H9 (cell line): ENCODE results near the gene SCAMP3. TPM values are rescaled to one million over a fixed set of nuclear protein-coding genes. Genes with fewer than 3 reads are reported as not detected.

Experiments used
- DNase-seq: peaks from one replicate; pipeline ENCODE4 v3.0.0-alpha.2; 2017
- H2AFZ ChIP-seq: one replicate; pipeline ENCODE4 v1.6.1; 2013; ENCODE audit warnings: mild to moderate bottlenecking, low read length, control low read depth, moderate library complexity
- H2AK5ac ChIP-seq: 2 replicates; pipeline ENCODE4 v1.6.1; 2013; ENCODE audit warnings: low read length, control low read depth, mixed read lengths; ENCODE audit not compliant: insufficient read length
- H2BK120ac ChIP-seq: one replicate; pipeline ENCODE4 v1.6.1; 2013; ENCODE audit warnings: low read depth, mild to moderate bottlenecking, low read length, control low read depth, inconsistent platforms; ENCODE audit not compliant: poor library complexity, severe bottlenecking
- H2BK12ac ChIP-seq: 2 replicates; pipeline ENCODE4 v1.6.1; 2013; ENCODE audit warnings: low read length, control low read depth, mixed read lengths, low read depth; ENCODE audit not compliant: insufficient read length
- H2BK15ac ChIP-seq: 2 replicates; pipeline ENCODE4 v1.6.1; 2013; ENCODE audit warnings: low read depth, low read length, control low read depth
- H2BK20ac ChIP-seq: one replicate; pipeline ENCODE4 v1.6.1; 2013; ENCODE audit warnings: low read depth, mild to moderate bottlenecking, low read length, control low read depth, inconsistent platforms; ENCODE audit not compliant: poor library complexity, severe bottlenecking
- H2BK5ac ChIP-seq: 2 replicates; pipeline ENCODE4 v1.6.1; 2013; ENCODE audit warnings: low read length, control low read depth, mixed read lengths; ENCODE audit not compliant: insufficient read length
- H3K14ac ChIP-seq: 2 replicates; pipeline ENCODE4 v1.6.1; 2013; ENCODE audit warnings: low read length, control low read depth; ENCODE audit not compliant: insufficient read depth
- H3K18ac ChIP-seq: 2 replicates; pipeline ENCODE4 v1.6.1; 2013; ENCODE audit warnings: low read depth, mild to moderate bottlenecking, mixed read lengths, low read length, control low read depth; ENCODE audit not compliant: insufficient read length
- H3K23ac ChIP-seq: 2 replicates; pipeline ENCODE4 v1.6.1; 2013; ENCODE audit warnings: low read length, control low read depth, mixed read lengths, low read depth; ENCODE audit not compliant: insufficient read length
- H3K23me2 ChIP-seq: 2 replicates; pipeline ENCODE4 v1.6.1; 2013; ENCODE audit warnings: low read depth, mild to moderate bottlenecking, mixed read lengths, low read length, control low read depth; ENCODE audit not compliant: insufficient read length, poor library complexity, severe bottlenecking
- H3K27ac ChIP-seq: 2 replicates; pipeline ENCODE4 v1.5.1; 2013; ENCODE audit warnings: low read length, control low read depth, mixed read lengths, low read depth; ENCODE audit not compliant: insufficient read length
- H3K27me3 ChIP-seq: 2 replicates; pipeline ENCODE4 v1.6.1; 2013; ENCODE audit warnings: low read length, control low read depth, inconsistent platforms; ENCODE audit not compliant: insufficient read depth
- H3K4ac ChIP-seq: 2 replicates; pipeline ENCODE4 v1.6.1; 2013; ENCODE audit warnings: low read depth, mild to moderate bottlenecking, control low read depth, inconsistent platforms, low read length, moderate library complexity
- H3K4me1 ChIP-seq: 2 replicates; pipeline ENCODE4 v1.6.1; 2013; ENCODE audit warnings: low read length, control low read depth, inconsistent platforms; ENCODE audit not compliant: insufficient read depth
- H3K4me2 ChIP-seq: 2 replicates; pipeline ENCODE4 v1.6.1; 2013; ENCODE audit warnings: low read length, control low read depth, mixed read lengths; ENCODE audit not compliant: insufficient read length, insufficient read depth
- H3K56ac ChIP-seq: 2 replicates; pipeline ENCODE4 v1.6.1; 2013; ENCODE audit warnings: low read depth, mild to moderate bottlenecking, mixed read lengths, low read length, control low read depth; ENCODE audit not compliant: insufficient read length
- H3K79me1 ChIP-seq: 2 replicates; pipeline ENCODE4 v1.6.1; 2013; ENCODE audit warnings: low read depth, mild to moderate bottlenecking, moderate library complexity, low read length, control low read depth, inconsistent platforms; ENCODE audit not compliant: insufficient read depth, poor library complexity, severe bottlenecking
- H3K79me2 ChIP-seq: 2 replicates; pipeline ENCODE4 v1.6.1; 2013; ENCODE audit warnings: low read length, control low read depth, inconsistent platforms; ENCODE audit not compliant: insufficient read depth
- H3K9ac ChIP-seq: 2 replicates; pipeline ENCODE4 v1.6.1; 2013; ENCODE audit warnings: low read length, control low read depth, mixed read lengths; ENCODE audit not compliant: insufficient read length; ENCODE audit errors: extremely low read depth
- H3K9me3 ChIP-seq: one replicate; pipeline ENCODE4 v1.6.1; 2013; ENCODE audit warnings: low read depth, low read length, inconsistent platforms; ENCODE audit not compliant: control insufficient read depth
- H3T11ph ChIP-seq: one replicate; pipeline ENCODE4 v1.6.1; 2013; ENCODE audit warnings: mild to moderate bottlenecking, low read length, control low read depth, inconsistent platforms
- H4K20me1 ChIP-seq: one replicate; pipeline ENCODE4 v1.6.1; 2013; ENCODE audit not compliant: control insufficient read depth, insufficient read length, insufficient read depth
- H4K5ac ChIP-seq: 2 replicates; pipeline ENCODE4 v1.6.1; 2013; ENCODE audit warnings: low read depth, mild to moderate bottlenecking, mixed read lengths, low read length, control low read depth; ENCODE audit not compliant: insufficient read length
- H4K8ac ChIP-seq: replicated peaks from 2 replicates; pipeline ENCODE4 v1.6.1; 2013; ENCODE audit warnings: low read length, control low read depth, mixed read lengths, low read depth; ENCODE audit not compliant: insufficient read length
- H4K91ac ChIP-seq: 2 replicates; pipeline ENCODE4 v1.6.1; 2013; ENCODE audit warnings: low read depth, mild to moderate bottlenecking, moderate library complexity, mixed read lengths, low read length, control low read depth; ENCODE audit not compliant: insufficient read length
- H3K27ac Mint-ChIP-seq, 3 experiments: 2 replicates in 2 of 3; 3 replicates in 1 of 3; pipeline ENCODE4 v1.8.0; 2020 to 2021; ENCODE audit warnings: mixed read lengths in 3 of 3, mild to moderate bottlenecking in 1 of 3, moderate library complexity in 1 of 3
- H3K27me3 Mint-ChIP-seq: 2 replicates; pipeline ENCODE4 v1.8.0; 2021; ENCODE audit warnings: low read depth, mild to moderate bottlenecking, moderate library complexity, mixed read lengths
- H3K36me3 Mint-ChIP-seq, 3 experiments: 2 replicates in 2 of 3; 3 replicates in 1 of 3; pipeline ENCODE4 v1.8.0; 2020 to 2021; ENCODE audit warnings: low read depth in 3 of 3, mixed read lengths in 3 of 3; ENCODE audit not compliant: insufficient read depth in 1 of 3
- H3K4me1 Mint-ChIP-seq, 2 experiments: 2 replicates each; pipeline ENCODE4 v1.8.0; 2020; ENCODE audit warnings: mixed read lengths in 2 of 2
- H3K4me3 Mint-ChIP-seq, 2 experiments: 2 replicates in 1 of 2; 3 replicates in 1 of 2; pipeline ENCODE4 v1.8.0; 2020 to 2021; ENCODE audit warnings: mild to moderate bottlenecking in 2 of 2, mixed read lengths in 2 of 2, moderate library complexity in 1 of 2
- H3K9me3 Mint-ChIP-seq, 2 experiments: 2 replicates in 1 of 2; 3 replicates in 1 of 2; pipeline ENCODE4 v1.8.0; 2020; ENCODE audit warnings: mild to moderate bottlenecking in 2 of 2, mixed read lengths in 2 of 2, moderate library complexity in 1 of 2
- WGBS: extraction: QIAGEN DNeasy Blood & Tissue Kit; methylation state at CpG from one replicate; pipeline ENCODE4 v1.1.7; 2013; ENCODE audit warnings: missing lambda C conversion rate, low lambda C conversion rate, mixed read lengths; ENCODE audit not compliant: insufficient read length; ENCODE audit errors: extremely low coverage; 5-methylcytosine and 5-hydroxymethylcytosine counted together
- total RNA-seq: library from RNA; stranded (reverse); gene quantifications from 2 replicates; pipeline ENCODE4 v1.2.1, GENCODE V29; 2021
- TF ChIP-seq, protein P1 (sequence below): fragments of 200-600 bp; sonication (generic); conservative IDR thresholded peaks from 3 replicates; pipeline ENCODE4 v1.8.0; 2021; ENCODE audit warnings: antibody characterized with exemption, mild to moderate bottlenecking

Gene SCAMP3
- total RNA-seq, 1 experiment from 2014 or later = 52.5 TPM

DNA sequence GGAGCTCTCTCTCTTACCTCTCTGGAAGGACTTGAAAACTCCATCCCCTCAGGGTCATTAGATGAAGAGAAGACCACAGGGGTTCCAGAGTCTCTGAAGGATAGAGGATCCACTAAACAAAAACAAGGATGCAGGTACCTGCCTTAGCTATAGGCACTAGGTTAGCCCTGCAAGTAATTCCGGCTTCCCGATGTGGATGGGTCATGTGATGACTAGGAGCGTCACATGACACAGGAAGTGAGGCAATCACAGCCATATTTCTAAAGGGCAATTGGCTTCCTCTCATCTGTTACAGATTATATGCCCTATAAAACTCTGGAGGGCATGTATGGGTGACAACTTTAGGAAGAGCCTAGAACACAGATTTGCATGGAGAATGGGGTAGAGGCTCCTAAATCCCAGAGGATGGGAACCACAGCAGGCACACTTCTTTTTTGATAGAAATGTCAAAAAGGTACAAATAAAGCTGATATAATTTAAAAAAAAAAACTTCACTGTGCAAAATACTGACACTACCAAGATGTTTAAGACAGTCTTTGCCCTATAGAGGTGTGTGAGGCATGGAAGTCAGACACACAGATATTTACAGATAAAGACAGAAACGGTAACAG lies 21.0 kb downstream of the SCAMP3 start:
- Mint-ChIP-seq H3K27me3 (peaks cover 26% of the 10 kb centered on the region), H3K4me1 (peaks cover 28 to 34% of the 10 kb centered on the region in 2 experiments), H3K9me3 (peaks cover 0 to 3% of the 10 kb centered on the region in 2 experiments; a peak in 1 of 5 replicates), H3K36me3 (peaks cover 2 to 22% (median 21%) of the 10 kb centered on the region in 3 experiments; a peak in 6 of 7 replicates), H3K27ac (peak overlapping the region; percentile 42 to 94 (median 67); a peak in 6 of 7 replicates), H3K4me3 (peak overlapping the region; percentile 68 to 81)
- WGBS = no CpG with 5 or more reads among the region's 4 CpGs
- Histone ChIP-seq H3K18ac (no peak overlapping the region), H3K14ac (no peak overlapping the region), H3T11ph (no peak overlapping the region), H2BK5ac (no peak overlapping the region), H3K27ac (no peak overlapping the region), H3K23me2 (peaks cover 9% of the 10 kb centered on the region), H3K9me3 (no peaks in the 10 kb centered on the region), H2BK120ac (no peak overlapping the region), H4K20me1 (no peaks in the 10 kb centered on the region), H2BK20ac (no peak overlapping the region), H2BK12ac (no peak overlapping the region), H3K23ac (no peak overlapping the region), H2AFZ (no peak overlapping the region), H3K27me3 (no peaks in the 10 kb centered on the region; the same call in 1 of the 2 replicates), H4K5ac (no peak overlapping the region), H2AK5ac (no peak overlapping the region), H3K4me2 (peak overlapping the region; percentile 66), H3K79me2 (no peaks in the 10 kb centered on the region), H3K56ac (no peak overlapping the region), H3K4me1 (no peaks in the 10 kb centered on the region), H3K9ac (peak overlapping the region; percentile 35), H4K91ac (no peak overlapping the region), H2BK15ac (no peak overlapping the region), H3K79me1 (no peaks in the 10 kb centered on the region), H4K8ac (no peak overlapping the region), H3K4ac (no peak overlapping the region)
- TF ChIP-seq, protein P1, sequence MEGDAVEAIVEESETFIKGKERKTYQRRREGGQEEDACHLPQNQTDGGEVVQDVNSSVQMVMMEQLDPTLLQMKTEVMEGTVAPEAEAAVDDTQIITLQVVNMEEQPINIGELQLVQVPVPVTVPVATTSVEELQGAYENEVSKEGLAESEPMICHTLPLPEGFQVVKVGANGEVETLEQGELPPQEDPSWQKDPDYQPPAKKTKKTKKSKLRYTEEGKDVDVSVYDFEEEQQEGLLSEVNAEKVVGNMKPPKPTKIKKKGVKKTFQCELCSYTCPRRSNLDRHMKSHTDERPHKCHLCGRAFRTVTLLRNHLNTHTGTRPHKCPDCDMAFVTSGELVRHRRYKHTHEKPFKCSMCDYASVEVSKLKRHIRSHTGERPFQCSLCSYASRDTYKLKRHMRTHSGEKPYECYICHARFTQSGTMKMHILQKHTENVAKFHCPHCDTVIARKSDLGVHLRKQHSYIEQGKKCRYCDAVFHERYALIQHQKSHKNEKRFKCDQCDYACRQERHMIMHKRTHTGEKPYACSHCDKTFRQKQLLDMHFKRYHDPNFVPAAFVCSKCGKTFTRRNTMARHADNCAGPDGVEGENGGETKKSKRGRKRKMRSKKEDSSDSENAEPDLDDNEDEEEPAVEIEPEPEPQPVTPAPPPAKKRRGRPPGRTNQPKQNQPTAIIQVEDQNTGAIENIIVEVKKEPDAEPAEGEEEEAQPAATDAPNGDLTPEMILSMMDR = no peak
- peak; percentile 78 for DNase-seq
